ENCODE data around the gene FADS3. TPM values are rescaled to one million over a fixed set of nuclear protein-coding genes. Genes with fewer than 3 reads are reported as not detected.

The FADS3 gene, protein sequence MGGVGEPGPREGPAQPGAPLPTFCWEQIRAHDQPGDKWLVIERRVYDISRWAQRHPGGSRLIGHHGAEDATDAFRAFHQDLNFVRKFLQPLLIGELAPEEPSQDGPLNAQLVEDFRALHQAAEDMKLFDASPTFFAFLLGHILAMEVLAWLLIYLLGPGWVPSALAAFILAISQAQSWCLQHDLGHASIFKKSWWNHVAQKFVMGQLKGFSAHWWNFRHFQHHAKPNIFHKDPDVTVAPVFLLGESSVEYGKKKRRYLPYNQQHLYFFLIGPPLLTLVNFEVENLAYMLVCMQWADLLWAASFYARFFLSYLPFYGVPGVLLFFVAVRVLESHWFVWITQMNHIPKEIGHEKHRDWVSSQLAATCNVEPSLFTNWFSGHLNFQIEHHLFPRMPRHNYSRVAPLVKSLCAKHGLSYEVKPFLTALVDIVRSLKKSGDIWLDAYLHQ
- total RNA-seq (2022) (19.7 and 20.5 TPM in 2 replicates), Bru-seq, nascent RNA (percentile 34 among the genes with signal in this experiment), BruChase-seq, experiment 1, labeled RNA remaining after a 6-hour chase (percentile 42 among the genes with signal in this experiment), BruChase-seq, experiment 2, labeled RNA remaining after a 2-hour chase (percentile 40 among the genes with signal in this experiment)
- long read RNA-seq, transcript FADS3-201 (12 exons, 1,779 nt) = major isoform, 35 of 57 reads
- long read RNA-seq, partial matches to known transcripts = 1 of 57 reads
- long read RNA-seq, other reads (novel, unspliced or antisense) = 21 of 57 reads

DNA sequence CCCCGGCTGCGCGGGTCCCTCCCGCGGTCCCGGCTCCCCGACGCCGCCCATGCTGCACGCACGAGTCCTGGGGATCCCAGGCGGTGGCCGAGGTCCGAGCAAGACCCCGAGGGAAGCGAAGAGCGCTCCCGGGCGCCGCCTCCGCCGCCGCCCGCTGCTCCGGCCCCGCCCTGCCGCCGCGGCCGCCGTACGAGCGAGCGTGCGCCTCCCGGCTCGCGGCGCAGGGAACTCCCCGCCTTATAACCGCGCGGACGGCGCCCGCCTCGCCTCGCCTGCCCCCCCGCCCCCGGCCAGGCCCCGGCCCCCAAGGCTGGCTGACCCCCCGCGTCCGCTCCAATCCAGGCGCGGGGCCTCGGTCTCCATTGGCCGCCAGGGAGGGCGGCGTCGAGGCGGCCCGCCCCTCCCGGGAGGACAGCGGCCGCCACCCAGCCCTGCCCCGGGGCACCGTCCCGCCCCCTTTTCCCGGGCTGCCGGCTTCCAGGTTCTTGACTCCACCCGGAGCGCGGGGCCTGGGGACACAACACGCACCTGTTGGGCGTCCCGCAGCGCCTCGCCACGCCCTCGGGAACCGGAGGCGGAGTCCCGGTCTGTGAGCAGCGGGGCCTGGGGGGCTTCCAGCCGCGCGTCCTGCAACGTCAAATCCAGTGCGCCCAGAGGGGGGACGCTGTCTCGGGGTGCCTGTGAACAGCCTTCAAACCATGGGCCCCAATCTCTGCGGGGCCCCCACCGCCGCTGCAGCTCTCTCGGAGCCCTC, at the start of gene FADS3:
FADS3 (minus strand) TSS at position 215 of the 754 bp plus-strand sequence; CDS start at position 51, 164 bp downstream.
- Mint-ChIP-seq H3K27me3 (ENCODE audit: unreplicated experiment) (peaks cover 23% of the 10 kb centered on the region), H3K36me3 (ENCODE audit: insufficient read depth, unreplicated experiment) (peaks cover 13% of the 10 kb centered on the region), H3K27ac (ENCODE audit: unreplicated experiment) (no peak within 1 kb of the TSS), H3K4me3 (ENCODE audit: low read depth, unreplicated experiment) (peak within 1 kb of the TSS; percentile 74), H3K9me3 (ENCODE audit: low read depth, unreplicated experiment) (no peaks in the 10 kb centered on the region), H3K4me1 (ENCODE audit: low read depth, unreplicated experiment) (no peaks in the 10 kb centered on the region)
- peak; percentile 94 for DNase-seq
- CTCF ChIA-PET = no interaction called here
- BruUV-seq (replicated peaks) = no TSS peak
- TF ChIP-seq, protein P1, sequence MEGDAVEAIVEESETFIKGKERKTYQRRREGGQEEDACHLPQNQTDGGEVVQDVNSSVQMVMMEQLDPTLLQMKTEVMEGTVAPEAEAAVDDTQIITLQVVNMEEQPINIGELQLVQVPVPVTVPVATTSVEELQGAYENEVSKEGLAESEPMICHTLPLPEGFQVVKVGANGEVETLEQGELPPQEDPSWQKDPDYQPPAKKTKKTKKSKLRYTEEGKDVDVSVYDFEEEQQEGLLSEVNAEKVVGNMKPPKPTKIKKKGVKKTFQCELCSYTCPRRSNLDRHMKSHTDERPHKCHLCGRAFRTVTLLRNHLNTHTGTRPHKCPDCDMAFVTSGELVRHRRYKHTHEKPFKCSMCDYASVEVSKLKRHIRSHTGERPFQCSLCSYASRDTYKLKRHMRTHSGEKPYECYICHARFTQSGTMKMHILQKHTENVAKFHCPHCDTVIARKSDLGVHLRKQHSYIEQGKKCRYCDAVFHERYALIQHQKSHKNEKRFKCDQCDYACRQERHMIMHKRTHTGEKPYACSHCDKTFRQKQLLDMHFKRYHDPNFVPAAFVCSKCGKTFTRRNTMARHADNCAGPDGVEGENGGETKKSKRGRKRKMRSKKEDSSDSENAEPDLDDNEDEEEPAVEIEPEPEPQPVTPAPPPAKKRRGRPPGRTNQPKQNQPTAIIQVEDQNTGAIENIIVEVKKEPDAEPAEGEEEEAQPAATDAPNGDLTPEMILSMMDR (IDR thresholded peaks at IDR 0.05; ENCODE audit: unreplicated experiment) = no peak
- intact Hi-C loops (cut with micrococcal nuclease; ENCODE audit: unreplicated experiment) = loop anchor here (10.0 kb wide), 1 partner anchor 97 kb away; the partner anchor contains the start of genes FEN1 and TMEM258

DNA sequence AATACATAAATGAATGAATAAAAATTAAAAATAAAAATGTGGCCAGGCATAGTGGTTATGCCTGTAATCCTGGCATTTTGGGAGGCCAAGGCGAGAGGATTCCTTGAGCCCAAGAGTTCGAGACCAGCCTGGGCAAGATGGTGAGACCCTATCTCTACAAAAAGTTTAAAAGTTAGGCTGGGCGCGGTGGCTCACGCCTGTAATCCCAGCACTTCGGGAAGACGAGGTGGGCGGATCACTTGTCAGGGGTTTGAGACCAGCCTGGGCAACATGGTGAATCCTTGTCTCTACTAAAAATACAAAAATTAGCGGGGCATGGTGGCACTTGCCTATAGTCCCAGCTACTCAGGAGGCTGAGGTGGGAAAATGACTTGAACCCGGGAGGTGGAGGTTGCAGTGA, 49.1 kb upstream of the FADS3 start:
- CTCF ChIA-PET = no interaction called here
- no peak overlapping the region for H3K4me3 Mint-ChIP-seq (ENCODE audit: low read depth, unreplicated experiment)
- H3K27me3 Mint-ChIP-seq (ENCODE audit: unreplicated experiment) = peaks cover 54% of the 10 kb centered on the region
- peaks cover 3% of the 10 kb centered on the region for H3K9me3 Mint-ChIP-seq (ENCODE audit: low read depth, unreplicated experiment)
- TF ChIP-seq, protein P1 (IDR thresholded peaks at IDR 0.05; ENCODE audit: unreplicated experiment) = no peak
- H3K27ac Mint-ChIP-seq (ENCODE audit: unreplicated experiment) = no peak overlapping the region
- no peaks in the 10 kb centered on the region for H3K36me3 Mint-ChIP-seq (ENCODE audit: insufficient read depth, unreplicated experiment)
- H3K4me1 Mint-ChIP-seq (ENCODE audit: low read depth, unreplicated experiment) = no peaks in the 10 kb centered on the region
- no peak for DNase-seq
- intact Hi-C loops (cut with micrococcal nuclease; ENCODE audit: unreplicated experiment) = loop anchor here (10.0 kb wide), 1 partner anchor 146 kb away; the partner anchor contains the start of genes FEN1 and TMEM258
- BruUV-seq (replicated peaks) = no TSS peak

DNA sequence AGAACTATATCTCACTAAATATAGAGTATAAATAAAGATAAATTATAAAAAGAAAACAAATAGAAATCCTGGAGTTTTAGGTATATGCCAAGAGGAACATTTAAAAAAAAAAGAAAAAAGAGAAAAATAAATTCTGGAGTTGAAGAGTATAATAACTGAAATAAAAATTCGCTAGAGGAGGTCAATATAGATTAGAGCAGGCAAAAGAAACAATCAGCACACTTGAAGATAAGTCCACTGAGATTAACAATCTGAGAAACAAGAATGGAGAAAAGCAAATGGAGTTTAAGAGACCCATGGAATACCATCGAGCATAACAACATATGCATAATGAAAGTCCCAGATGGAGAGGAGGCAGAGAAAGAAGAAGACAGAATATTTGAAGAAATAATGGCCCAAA, 44.5 kb upstream of the FADS3 start:
- no peak overlapping the region for H3K4me3 Mint-ChIP-seq (ENCODE audit: low read depth, unreplicated experiment)
- H3K27me3 Mint-ChIP-seq (ENCODE audit: unreplicated experiment) = peaks cover 57% of the 10 kb centered on the region
- no peak for DNase-seq
- H3K4me1 Mint-ChIP-seq (ENCODE audit: low read depth, unreplicated experiment) = no peaks in the 10 kb centered on the region
- TF ChIP-seq, protein P1 (IDR thresholded peaks at IDR 0.05; ENCODE audit: unreplicated experiment) = no peak
- intact Hi-C loops (cut with micrococcal nuclease; ENCODE audit: unreplicated experiment) = no loop called here
- BruUV-seq (replicated peaks) = no TSS peak
- H3K27ac Mint-ChIP-seq (ENCODE audit: unreplicated experiment) = no peak overlapping the region
- H3K9me3 Mint-ChIP-seq (ENCODE audit: low read depth, unreplicated experiment) = peaks cover 3% of the 10 kb centered on the region
- CTCF ChIA-PET = interaction anchor here (0.8 kb wide), 1 partner anchor 12 kb away, joined by 4 read pairs; no protein-coding TSS in a partner anchor
- H3K36me3 Mint-ChIP-seq (ENCODE audit: insufficient read depth, unreplicated experiment) = no peaks in the 10 kb centered on the region

DNA sequence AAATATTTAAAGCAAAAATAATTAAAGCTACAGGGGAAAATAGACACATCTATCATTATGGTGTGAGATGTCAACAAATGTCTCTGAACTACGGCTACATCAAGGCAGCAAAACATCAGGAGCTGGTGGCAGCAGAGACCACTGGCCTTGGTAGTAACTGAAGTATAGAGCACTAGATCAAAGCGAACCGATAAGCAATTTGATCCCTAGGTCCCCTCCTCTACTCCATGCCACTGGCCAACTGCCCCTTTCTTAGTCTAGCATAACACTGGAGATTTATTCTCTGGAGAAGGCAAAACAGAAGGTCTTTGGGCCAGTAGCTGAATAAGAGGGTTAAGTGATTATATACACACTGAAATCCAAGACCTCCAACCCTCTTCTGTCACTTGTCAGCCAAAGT, 39.6 kb upstream of the FADS3 start:
- Mint-ChIP-seq H3K9me3 (ENCODE audit: low read depth, unreplicated experiment) (no peaks in the 10 kb centered on the region), H3K4me1 (ENCODE audit: low read depth, unreplicated experiment) (no peaks in the 10 kb centered on the region), H3K27me3 (ENCODE audit: unreplicated experiment) (peaks cover 60% of the 10 kb centered on the region), H3K27ac (ENCODE audit: unreplicated experiment) (no peak overlapping the region), H3K4me3 (ENCODE audit: low read depth, unreplicated experiment) (no peak overlapping the region), H3K36me3 (ENCODE audit: insufficient read depth, unreplicated experiment) (no peaks in the 10 kb centered on the region)
- CTCF ChIA-PET = no interaction called here
- no TSS peak for BruUV-seq (replicated peaks)
- intact Hi-C loops (cut with micrococcal nuclease; ENCODE audit: unreplicated experiment) = no loop called here
- no peak for DNase-seq
- TF ChIP-seq, protein P1 (IDR thresholded peaks at IDR 0.05; ENCODE audit: unreplicated experiment) = no peak

Data from Calu3 (cell line).